Measurements from ENCODE around the gene CNOT8. TPM values are rescaled to one million over a fixed set of nuclear protein-coding genes. Genes with fewer than 3 reads are reported as not detected.

The CNOT8 gene
- total and polyA plus RNA-seq, 2 of the 4 experiments (the other 2 are of a cell fraction), result 41.4 to 49.1 TPM

- WGBS, 2 experiments (ENCODE audit: extremely low coverage in 2 of 2, insufficient read length in 1 of 2), result no CpG with 5 or more reads among the region's 1 CpG
- dilution Hi-C loops (cut with HindIII; ENCODE audit: low sequenced_read_pairs, unreplicated experiment), result no loop called here
Observed at GRCh38 chr5:154900066-154900465, 41.6 kb downstream of the CNOT8 start.

More at GRCh38 chr5:154900066-154900465, 41.6 kb downstream of the CNOT8 start:
- Histone ChIP-seq H3K4ac (ENCODE audit: low read depth, low read length) (no peak overlapping the region), H3K27ac (ENCODE audit: insufficient read depth, low read length) (no peak overlapping the region), H2BK15ac (ENCODE audit: low read depth, low read length) (no peak overlapping the region), H2AFZ (replicated peaks; ENCODE audit: low read length, poor library complexity) (no peak overlapping the region), H3K36me3 (ENCODE audit: control insufficient read depth, insufficient read depth, low read length) (peaks cover 45% of the 10 kb centered on the region), H3K9ac (ENCODE audit: low read depth, low read length) (no peak overlapping the region), H3K56ac (ENCODE audit: extremely low read depth, insufficient read depth, low read length) (no peak overlapping the region), H4K20me1 (ENCODE audit: insufficient read depth, low read length) (no peaks in the 10 kb centered on the region), H4K5ac (ENCODE audit: low read depth, low read length) (no peak overlapping the region), H3K27me3 (ENCODE audit: control insufficient read depth, insufficient read depth, low read length) (no peaks in the 10 kb centered on the region), H3K14ac (replicated peaks; ENCODE audit: low read depth, low read length) (no peak overlapping the region), H3K79me1 (ENCODE audit: low read depth in 1 of 2, low read length in 2 of 2) (no peaks in the 10 kb centered on the region), H3K4me1 (ENCODE audit: control insufficient read depth, insufficient read depth, low read length) (no peaks in the 10 kb centered on the region), H4K91ac (ENCODE audit: insufficient read depth, low read depth, low read length) (no peak overlapping the region), H3K9me3 (ENCODE audit: control insufficient read depth, insufficient read depth, low read length) (no peaks in the 10 kb centered on the region), H4K8ac (ENCODE audit: low read depth in 2 of 2, low read length in 2 of 2) (no peak overlapping the region), H2BK120ac (ENCODE audit: low read depth, low read length) (no peak overlapping the region), H2AK5ac (ENCODE audit: low read depth, low read length) (no peak overlapping the region), H2BK5ac (ENCODE audit: low read depth, low read length, poor library complexity, severe bottlenecking) (no peak overlapping the region), H2BK20ac (ENCODE audit: low read depth, low read length) (no peak overlapping the region), H3K4me3 (ENCODE audit: insufficient read depth, low read depth, low read length) (no peak overlapping the region), H3K4me2 (ENCODE audit: low read depth, low read length) (no peak overlapping the region), H3K9me1 (ENCODE audit: insufficient read depth, low read length) (no peaks in the 10 kb centered on the region), H2AK9ac (replicated peaks; ENCODE audit: low read depth, low read length, poor library complexity) (no peak overlapping the region), H3K23ac (ENCODE audit: low read depth, low read length) (no peak overlapping the region), H3K18ac (ENCODE audit: low read depth, low read length) (no peak overlapping the region)
- no peak for TF ChIP-seq FOS (IDR thresholded peaks at IDR 0.05; ENCODE audit: low read depth, low read length)
- no peak for TF ChIP-seq USF2 (IDR thresholded peaks at IDR 0.05; ENCODE audit: low read depth, low read length)
- TF ChIP-seq CHD1 (IDR thresholded peaks at IDR 0.05; ENCODE audit: low read depth, low read length), result no peak
- TF ChIP-seq RCOR1 (IDR thresholded peaks at IDR 0.05; ENCODE audit: insufficient replicate concordance, low read length), result no peak
- TF ChIP-seq MAZ (IDR thresholded peaks at IDR 0.05; ENCODE audit: borderline replicate concordance, low read depth, low read length), result no peak
- no peak for TF ChIP-seq MXI1 (IDR thresholded peaks at IDR 0.05; ENCODE audit: borderline replicate concordance, low read depth, low read length)
- TF ChIP-seq BHLHE40 (IDR thresholded peaks at IDR 0.05; ENCODE audit: low read depth, low read length), result no peak
- no peak for TF ChIP-seq MAFK (IDR thresholded peaks at IDR 0.05; ENCODE audit: low read depth, low read length)
- no peak for TF ChIP-seq RFX5 (IDR thresholded peaks at IDR 0.05; ENCODE audit: low read depth, low read length)
- TF ChIP-seq CEBPB (IDR thresholded peaks at IDR 0.05; ENCODE audit: low read depth, low read length), result no peak
- no peak for TF ChIP-seq RAD21 (IDR thresholded peaks at IDR 0.05; ENCODE audit: low read length)
- no peak for TF ChIP-seq NFE2L2 (IDR thresholded peaks at IDR 0.05; ENCODE audit: low read depth, low read length)
- no peak for TF ChIP-seq CTCF (conservative IDR thresholded peaks at IDR 0.05; ENCODE audit: low read depth, low read length)
- TF ChIP-seq POLR2A (IDR thresholded peaks at IDR 0.05; ENCODE audit: low read depth, low read length), result no peak
- no peak for TF ChIP-seq ELK1 (IDR thresholded peaks at IDR 0.05; ENCODE audit: borderline replicate concordance, low read depth, low read length)
- no peak for TF ChIP-seq SMC3 (IDR thresholded peaks at IDR 0.05; ENCODE audit: low read depth, low read length)
- in situ Hi-C loops (cut with MboI; ENCODE audit: low sequenced_read_pairs) (no loop called here), intact Hi-C loops (cut with micrococcal nuclease) (no loop called here)
- ATAC-seq (ENCODE audit: low read depth) (no peak), DNase-seq (no peak)
- ChIA-PET POLR2A (ENCODE audit: unreplicated experiment) (no interaction called here), CTCF (interaction anchor here (0.7 kb wide), 1 partner anchor 30 kb away, joined by 3 read pairs; no protein-coding TSS in a partner anchor)
- no TSS peak for BruUV-seq (replicated peaks)

All from IMR-90 (cell line).